Stimulated activated CD4-positive, alpha-beta T cell treated with anti-CD3 and anti-CD28 coated beads, Interleukin-15, amount 100 ng/mL, for 48 hours (primary cell): ENCODE measurements around the gene SPO11.
"Not testable (repeated sequence)": the region's sequence is repeated elsewhere in the genome, so short reads cannot be mapped to it uniquely, and the experiment has no call there.

Source experiments
- DNase-seq, 2 donors: peaks; one replicate each; pipeline ENCODE4 v3.0.0-alpha.2; 2020; ENCODE audit warnings: low read depth in 2 of 2

Gene SPO11

DNA sequence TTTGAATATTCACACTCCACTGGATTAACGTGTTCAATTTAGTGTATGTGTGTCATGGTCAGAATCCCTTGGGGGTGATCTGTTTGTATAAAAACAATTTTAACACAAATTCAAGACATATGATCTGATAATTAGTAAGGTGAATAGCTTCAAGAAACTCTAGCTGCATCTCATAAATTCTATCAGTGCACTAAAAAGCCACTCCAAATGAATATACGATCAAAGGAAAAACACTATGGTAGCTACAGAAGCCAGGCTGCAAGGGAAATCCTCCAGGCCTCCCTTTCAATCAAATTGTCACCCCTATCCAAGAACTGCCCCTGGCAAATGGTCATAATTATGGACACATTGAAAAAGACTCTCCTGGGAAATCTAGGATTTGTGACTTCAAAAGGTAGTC lies 12.1 kb downstream of the SPO11 start:
- DNase-seq: no peak

DNA sequence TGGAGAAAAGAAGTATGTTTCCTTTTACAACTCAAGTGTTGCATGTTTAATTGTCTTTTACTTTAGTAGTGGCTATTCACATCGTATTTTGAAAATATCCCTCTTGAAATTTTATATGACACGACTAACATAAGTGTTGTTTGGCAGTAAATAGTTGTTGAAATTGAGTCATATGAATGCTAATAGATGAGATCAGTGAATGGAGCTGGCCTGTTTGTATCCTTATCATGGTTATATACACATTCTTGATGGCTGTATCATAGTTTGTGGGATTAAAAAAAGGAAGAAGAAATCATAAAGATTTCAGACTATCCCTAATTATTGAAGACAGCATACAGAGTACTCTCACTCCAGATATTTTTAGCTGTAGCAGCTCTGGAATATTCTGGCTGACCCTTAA lies 13.2 kb downstream of the SPO11 start:
- no peak for DNase-seq

DNA sequence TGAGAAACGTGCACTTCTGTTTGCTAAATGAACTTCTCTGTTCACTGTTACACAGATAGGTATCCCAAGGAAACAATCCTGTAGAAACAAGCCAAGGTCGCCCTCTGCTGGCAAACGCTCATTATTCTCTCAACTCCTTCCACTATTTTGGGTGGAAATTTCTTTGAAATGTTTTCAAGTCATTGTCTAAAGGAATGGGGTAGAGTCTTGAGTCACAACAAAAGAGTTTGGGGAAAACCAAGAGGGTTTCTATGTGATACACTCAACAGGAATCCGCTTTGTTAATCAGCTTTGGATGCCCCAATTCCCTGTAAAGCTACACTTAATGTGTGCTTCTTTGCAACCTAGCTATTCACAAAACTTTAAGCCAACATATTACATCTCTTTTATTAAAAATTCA lies 16.9 kb downstream of the SPO11 start:
- peak; percentile 44 to 66 for DNase-seq

DNA sequence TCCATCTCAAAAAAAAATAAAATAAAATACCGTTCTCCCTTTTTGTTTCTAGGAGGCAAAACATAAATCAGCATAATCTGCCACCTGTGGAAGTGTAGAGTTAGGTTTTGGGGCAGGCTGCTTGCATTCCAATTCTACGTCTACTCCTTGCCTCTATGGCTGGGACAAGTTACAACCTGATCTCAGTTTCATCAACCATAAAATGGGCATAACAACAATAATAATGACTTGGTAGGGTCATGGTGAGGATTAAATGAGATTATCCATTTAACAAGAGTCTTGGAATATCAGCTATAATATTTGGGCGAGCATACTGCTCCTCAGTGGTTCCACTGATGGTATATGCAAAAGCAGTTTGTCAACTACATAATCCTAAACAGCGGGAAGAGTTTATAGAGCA lies 17.8 kb downstream of the SPO11 start:
- no peak for DNase-seq

DNA sequence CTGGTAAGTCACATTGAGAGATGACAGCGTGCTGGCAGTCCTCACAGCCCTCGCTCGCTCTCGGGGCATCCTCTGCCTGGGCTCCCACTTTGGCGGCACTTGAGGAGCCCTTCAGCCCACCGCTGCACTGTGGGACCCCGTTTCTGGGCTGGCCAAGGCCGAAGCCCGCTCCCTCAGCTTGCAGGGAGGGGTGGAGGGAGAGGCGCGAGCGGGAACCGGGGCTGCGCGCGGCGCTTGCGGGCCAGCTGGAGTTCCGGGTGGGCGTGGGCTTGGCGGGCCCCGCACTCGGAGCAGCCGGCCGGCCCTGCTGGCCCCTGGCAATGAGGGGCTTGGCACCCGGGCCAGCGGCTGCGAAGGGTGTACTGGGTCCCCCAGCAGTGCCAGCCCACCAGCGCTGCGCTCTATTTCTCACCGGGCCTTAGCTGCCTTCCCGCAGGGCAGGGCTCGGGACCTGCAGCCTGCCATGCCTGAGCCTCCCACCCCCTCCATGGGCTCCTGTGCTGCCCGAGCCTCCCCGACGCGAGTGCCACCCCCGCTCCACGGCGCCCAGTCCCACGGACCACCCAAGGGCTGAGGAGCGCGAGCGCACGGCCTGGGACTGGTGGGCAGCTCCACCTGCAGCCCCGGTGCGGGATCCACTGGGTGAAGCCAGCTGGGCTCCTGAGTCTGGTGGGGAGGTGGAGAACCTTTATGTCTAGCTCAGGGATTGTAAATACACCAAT lies 18.8 kb downstream of the SPO11 start:
- not testable (repeated sequence) for DNase-seq

DNA sequence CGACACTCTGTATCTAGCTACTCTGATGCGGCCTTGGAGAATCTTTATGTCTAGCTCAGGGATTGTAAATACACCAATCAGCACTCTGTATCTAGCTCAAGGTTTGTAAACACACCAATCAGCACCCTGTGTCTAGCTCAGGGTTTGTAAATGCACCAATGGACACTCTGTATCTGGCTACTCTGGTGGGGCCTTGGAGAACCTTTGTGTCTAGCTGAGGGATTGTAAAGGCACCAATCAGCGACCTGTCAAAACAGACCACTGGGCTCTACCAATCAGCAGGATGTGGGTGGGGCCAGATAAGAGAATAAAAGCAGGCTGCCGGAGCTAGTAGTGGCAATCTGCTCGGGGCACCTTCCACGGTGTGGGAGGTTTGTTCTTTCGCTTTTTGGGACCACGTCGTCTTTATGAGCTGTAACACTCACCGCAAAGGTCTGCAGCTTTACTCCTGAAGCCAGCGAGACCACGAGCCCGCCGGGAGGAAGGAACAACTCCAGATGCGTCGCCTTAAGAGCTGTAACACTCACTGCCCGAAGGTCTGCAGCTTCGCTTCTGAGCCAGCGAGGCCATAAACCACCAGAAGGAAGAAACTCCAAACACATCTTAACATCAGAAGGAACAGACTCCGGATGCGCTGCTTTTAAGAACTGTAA lies 19.4 kb downstream of the SPO11 start:
- not testable (repeated sequence) for DNase-seq

DNA sequence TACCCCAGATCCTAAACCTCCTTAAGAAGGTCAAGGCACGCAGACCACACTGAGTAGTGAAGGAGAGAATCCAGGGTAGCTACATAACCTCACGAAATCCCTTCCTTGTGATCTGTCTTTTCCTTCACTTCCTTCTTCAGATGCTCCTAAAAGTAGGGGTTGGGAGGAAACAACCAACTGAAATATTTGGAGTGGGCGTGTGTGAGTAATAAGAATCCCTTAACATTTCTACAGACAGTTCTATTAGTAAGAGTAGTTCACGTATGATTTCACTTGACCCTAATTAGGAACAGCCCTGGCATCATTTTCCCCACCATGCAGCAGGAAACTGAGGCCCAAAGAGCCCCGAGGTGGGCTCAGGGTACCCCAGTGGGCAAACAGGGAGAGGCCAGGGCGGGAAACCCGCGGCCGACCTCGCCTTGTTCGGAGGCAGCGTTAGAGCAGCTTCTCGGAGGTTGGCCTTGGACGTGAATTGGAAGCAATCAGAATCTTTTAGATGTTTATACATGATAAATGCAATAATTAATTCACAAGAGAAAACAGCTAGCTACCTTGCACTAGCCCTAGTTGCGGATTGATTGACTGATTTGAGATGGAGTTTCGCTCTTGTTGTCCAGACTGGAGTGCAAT lies 20.6 kb downstream of the SPO11 start:
- no peak for DNase-seq

DNA sequence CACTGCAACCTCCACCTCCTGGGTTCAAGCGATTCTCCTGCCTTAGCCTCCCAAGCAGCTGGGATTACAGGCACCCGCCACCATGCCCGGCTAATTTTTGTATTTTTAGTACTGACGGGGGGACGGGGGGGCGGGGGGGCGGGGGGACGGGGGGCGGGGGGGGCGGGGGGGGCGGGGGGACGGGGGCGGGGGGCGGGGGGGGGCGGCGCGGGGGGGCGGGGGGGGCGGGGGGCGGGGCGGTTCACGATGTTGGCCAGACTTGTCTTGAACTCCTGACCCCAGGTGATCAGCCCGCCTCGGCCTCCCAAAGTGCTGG lies 21.1 kb downstream of the SPO11 start:
- not testable (repeated sequence) for DNase-seq

DNA sequence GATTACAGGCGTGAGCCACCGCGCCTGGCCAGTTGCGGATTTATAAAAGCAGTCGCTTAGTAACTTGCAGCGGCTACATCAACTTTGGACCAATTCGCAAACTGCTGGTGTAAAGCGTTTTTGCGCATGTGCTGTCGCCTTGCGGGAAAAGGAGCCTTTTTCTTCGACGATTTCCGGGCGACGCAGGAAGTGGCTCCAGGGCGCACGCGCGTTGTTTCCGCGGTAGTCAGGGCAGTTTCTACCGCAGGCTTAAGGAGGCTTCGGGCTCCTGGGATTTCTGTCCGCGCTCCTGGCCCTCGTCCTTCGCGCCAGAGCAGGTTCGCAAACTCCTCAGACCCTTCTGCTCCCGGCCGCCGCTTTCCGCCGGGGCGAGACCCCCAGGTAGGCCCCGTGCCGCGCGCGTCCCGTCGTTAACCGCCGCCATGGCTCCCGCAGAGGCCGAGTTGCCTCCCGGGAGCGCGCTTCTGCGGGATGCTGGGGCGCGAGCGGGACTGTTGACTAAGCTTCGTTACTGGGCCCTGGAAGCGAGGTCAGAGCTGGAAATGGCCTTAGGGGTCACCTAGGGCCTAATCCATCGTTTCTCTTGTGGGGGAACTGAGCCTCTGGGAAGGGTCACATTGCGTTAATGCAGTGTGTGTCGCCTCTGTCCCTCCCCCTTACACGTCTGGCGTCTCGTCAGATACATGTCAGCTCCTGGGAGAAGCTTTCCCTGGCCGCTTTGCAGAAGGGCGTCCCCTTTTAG lies 21.6 kb downstream of the SPO11 start, which contains the start of gene RAE1:
TSS of gene RAE1 (plus strand) at position 214 of the 742 bp plus-strand sequence. CDS start 2,784 bp downstream, outside the sequence.
- DNase-seq: peak; percentile 77 to 83

DNA sequence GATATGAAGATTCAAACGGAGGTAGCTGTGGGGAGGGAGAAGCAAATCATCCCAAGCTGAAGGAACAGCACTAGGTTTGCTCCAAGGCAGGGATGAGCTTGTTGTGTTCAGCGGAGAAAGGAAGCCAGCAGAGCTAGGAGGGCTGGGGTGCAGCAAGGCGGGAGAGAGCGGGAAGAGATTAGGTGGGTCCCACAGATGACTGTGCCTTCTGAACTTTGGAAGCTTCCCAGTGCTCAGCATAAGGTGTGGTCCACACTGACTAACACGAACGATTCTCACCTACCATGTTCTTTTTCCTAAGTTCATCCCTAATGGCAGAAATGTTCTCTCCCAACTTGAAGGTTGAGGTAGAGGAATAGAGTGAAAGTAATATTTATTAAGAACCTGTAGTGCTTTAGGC lies 22.7 kb downstream of the SPO11 start:
- no peak for DNase-seq

DNA sequence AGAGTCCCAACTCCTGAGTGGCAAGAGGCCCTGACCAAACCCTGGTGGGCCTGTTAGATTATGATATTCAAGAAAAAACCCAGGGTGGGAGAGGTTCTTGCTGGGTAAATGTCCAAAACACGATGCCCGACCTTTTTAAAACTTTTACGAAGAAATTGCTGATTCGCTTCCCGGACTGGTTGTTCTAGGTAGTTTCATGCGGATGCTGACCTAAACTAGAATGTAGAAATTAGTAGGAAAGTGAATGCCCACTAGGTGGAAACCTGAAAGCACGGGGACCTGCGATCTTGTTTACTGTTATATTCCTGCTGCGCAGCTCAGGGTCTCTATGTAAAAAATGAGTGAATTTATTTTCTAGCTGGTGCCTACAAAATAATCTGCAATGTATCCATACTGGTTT lies 23.7 kb downstream of the SPO11 start:
- DNase-seq: no peak

DNA sequence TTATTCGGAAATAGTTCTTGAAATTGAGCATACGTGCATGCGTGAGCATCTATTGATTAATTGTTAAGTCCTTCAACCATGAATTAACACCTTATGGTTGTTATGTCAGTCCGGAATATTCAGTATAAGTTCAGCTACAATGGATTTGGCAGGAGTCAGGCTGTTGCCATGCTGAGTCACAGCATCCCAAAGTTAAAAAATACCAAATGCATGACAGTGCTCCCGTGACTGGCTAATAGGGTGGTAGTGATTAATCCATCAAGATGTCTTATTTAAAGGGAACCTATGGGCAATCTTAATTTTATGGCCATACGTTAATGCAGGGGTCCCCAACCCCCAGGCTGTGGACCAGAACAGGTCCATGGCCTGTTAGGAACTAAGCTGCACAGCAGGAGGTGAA lies 31.9 kb downstream of the SPO11 start:
- DNase-seq: no peak

DNA sequence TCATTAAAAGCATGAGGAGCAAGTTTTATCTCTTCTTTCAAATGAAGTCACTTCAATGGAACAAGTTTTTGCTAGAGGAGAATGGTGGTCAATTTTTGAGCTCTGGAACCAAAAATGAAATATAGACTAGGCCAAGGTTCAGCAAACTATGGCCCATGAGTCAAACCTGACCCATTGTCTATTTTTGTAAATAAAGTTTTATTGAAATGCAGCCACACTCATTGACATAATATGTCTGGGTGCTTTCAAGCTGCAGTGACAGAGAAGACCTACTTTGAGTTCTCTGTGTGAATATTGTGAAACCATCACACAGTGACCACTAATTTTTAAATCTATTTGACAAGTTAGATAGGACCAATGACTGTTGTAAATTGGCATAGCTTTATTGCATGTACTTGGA lies 34.8 kb downstream of the SPO11 start:
- no peak for DNase-seq

DNA sequence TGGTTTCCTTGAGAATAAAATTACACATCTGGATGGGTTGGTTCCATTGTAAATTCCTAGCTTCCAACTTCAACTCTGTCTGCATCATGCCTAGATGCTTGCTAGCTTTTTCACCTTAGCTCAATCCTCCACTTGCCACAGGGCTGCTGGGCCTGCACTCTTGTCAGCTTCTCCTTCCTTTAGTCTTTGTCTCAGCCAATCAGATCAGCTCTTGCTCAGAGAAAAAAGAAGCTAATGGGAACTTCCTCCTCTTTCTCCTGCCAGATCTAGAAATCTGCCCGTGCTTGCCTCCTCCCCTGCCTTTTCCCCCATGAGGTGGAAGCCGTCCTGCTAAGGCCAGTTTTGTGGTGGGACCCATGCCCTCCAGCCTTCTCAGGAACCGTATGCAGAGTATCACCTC lies 40.0 kb downstream of the SPO11 start:
- DNase-seq: no peak

DNA sequence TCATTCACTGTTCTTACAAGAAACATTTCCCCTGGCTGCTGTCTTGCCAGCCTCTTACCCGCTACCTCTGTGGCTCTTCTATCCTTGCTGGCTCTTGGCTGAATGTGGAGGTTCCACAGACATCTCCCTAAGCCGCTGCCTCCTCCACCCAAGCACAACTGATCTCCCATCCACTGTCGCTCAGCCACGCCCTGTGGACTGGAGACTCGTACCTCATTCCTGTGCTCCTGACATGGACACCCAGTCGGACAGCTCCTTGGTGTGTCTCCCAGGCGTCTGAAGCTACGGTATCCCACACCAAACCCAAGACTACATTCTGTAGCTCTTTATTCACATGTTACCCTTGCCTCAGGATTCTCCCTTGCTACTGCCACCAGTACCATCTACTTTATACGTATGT lies 40.7 kb downstream of the SPO11 start:
- no peak for DNase-seq

DNA sequence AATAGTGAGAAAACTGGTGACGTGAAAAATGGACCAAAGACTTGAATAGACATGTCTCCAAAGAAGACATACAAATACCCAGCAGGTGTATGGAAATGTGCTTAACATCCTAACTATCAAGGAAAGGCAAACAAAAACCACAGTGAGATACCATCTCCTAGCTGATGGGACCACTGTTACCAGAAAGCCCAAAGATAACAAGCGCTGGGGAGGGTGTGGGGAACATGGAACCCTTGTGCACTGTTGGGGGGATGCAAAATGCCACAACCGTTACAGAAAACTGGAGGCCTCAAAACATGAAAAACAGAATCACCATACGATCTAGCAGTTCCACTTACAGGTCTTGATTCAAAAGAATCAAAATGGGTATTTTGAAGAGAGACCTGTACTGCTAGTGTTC lies 41.8 kb downstream of the SPO11 start:
- no peak for DNase-seq

DNA sequence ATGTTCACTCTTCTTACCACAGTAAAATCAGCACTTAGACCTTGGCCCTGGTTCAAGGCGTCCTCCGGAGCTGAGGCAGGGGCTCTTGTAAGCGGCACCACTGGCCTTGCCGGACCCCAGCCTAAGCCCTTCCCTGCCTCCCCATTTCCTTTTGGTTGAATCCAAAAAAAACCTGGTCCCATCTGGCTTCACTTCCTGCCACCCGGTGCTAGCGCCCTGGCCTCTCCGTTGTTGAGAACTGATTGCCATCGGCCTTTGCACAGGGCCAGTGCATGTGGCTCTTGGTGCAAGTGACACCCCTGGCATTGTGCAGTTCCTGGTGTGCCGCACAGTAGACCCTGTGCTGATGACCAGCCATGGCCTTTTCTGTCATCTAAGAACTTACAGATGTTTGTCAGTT lies 42.6 kb downstream of the SPO11 start:
- DNase-seq: no peak

DNA sequence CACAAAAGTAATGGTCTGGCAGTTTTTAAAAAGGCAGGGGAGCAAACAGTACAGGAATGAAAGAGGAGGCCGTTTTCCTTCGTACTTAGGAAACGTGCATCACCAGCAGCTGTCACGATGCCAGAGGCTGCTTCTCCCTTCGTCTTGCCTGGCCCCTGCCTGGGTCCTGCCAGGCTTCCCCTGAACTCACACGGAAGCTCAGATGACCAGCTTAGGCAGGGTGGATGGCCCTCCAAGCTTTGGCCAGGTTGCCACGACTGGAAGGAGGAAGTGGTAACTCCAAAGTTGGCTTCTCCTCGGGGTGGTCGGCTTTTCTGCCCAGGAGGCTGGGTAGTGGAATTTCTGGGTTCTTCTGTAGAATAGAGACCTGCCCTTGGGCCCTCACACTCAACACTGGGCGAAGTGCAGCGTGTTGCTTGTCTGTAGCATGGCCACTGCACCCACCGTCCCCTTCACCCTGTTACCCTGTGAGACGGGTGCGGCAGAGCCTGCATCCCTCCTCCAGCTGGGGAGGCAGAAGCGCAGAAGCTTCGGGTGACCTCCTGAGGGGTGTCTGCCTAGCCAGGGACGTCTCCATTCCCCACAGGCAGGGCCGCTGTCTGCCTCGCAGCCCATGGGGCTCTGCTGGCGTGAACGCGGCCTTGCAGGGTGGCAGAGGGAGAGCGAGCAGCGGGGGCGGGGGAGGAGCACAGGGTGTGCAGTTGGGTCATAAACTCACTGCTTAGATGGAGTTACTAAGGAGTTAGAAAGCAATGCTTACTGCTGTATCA lies 43.2 kb downstream of the SPO11 start:
- DNase-seq: no peak

DNA sequence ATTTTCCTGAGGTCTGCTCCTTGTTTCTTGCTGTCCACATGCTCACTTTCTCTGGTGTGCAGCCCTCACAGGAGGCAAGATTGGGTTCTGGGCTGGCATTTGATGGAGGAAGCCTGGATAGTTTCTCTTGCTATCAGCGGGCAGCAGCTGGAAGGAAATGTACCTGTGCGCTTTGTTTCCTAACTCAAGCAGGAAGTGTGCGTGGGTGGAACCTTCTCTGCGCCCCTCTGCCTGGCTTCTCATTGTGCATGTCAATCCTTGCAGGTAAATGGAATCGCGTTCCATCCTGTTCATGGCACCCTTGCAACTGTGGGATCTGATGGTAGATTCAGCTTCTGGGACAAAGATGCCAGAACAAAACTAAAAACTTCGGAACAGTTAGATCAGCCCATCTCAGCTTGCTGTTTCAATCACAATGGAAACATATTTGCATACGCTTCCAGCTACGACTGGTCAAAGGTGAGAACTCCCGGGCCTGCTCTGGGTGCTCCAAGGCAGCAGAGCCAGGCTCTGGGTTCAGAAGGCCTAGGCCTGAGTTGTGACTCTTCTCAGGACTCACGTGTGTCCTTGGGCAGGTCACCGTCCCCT lies 44.8 kb downstream of the SPO11 start:
- no peak for DNase-seq

DNA sequence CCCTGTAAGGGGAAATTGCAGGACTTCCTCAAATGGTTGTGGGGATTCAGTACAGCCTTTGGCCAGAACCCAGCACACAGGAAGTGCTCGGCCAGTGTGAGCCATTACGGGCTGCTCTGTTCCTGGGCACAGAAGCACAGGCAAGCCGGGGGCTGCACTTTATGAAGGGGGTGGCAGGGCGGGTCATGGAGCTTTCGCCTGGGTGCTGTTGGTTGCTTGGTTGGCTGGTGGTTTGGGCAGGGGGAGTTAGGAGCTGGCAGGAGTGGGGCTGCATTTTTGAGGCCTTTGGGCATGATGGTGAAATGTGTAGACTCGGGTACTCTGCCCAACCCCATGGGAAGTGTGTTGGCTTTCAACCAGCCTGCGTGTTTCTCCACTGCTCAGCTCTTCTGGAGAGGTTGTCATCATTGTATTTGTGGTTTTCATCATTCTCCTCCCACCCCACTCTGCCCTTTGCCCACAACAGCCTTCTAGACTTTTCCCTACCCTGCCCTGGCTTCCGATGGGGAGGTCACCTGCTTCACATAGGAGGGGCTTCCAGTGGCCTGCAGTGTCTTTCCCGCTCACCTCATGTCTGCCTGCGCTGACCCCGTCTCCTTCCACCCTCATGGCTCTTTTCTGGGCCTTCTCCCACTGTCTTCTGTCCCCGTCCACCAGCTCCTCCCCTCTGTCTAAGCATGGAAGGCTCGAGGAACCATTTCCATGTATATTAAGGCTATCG lies 45.5 kb downstream of the SPO11 start:
- DNase-seq: no peak
